NCI-H128 (cell line): ENCODE results near the gene DKK3.
"Not testable (repeated sequence)": the region's sequence is repeated elsewhere in the genome, so short reads cannot be mapped to it uniquely, and the experiment has no call there.

Source experiments
- DNase-seq: peaks from one replicate; lab custom pipeline; 2025; ENCODE audit not compliant: unreplicated experiment; lab: John Stamatoyannopoulos, UW

The DKK3 gene

GRCh38 chr11:12007769-12008737, at the start of gene DKK3:
TSS of gene DKK3 (minus strand) at chr11:12008626. CDS start at chr11:12008582, 44 bp downstream.
- no peak for DNase-seq

- DNase-seq: no peak
These were observed 49.0 kb upstream of the DKK3 start for GRCh38 chr11:12057299-12057980.

GRCh38 chr11:12056119-12056518, 47.7 kb upstream of the DKK3 start:
- DNase-seq: no peak

GRCh38 chr11:12053606-12054361, 45.4 kb upstream of the DKK3 start:
- DNase-seq: no peak

GRCh38 chr11:12052676-12053605, 44.5 kb upstream of the DKK3 start:
- no peak for DNase-seq

- DNase-seq: no peak
These were observed 42.8 kb upstream of the DKK3 start for GRCh38 chr11:12051287-12051662.

GRCh38 chr11:12050470-12051286, 42.3 kb upstream of the DKK3 start:
- DNase-seq: no peak

GRCh38 chr11:12048936-12049790, 40.7 kb upstream of the DKK3 start:
- no peak for DNase-seq

GRCh38 chr11:12046636-12047236, 38.3 kb upstream of the DKK3 start:
- no peak for DNase-seq

- DNase-seq: no peak
These were observed 37.6 kb upstream of the DKK3 start for GRCh38 chr11:12045914-12046635.

- no peak for DNase-seq
These were observed 36.4 kb upstream of the DKK3 start for GRCh38 chr11:12044799-12045198.

GRCh38 chr11:12043959-12044791, 35.7 kb upstream of the DKK3 start:
- DNase-seq: peak; percentile 20

GRCh38 chr11:12043221-12043620, 34.8 kb upstream of the DKK3 start:
- no peak for DNase-seq

GRCh38 chr11:12042215-12042676, 33.8 kb upstream of the DKK3 start:
- DNase-seq: no peak

GRCh38 chr11:12040719-12041118, 32.3 kb upstream of the DKK3 start:
- DNase-seq: not testable (repeated sequence)

GRCh38 chr11:12032968-12033367, 24.5 kb upstream of the DKK3 start:
- no peak for DNase-seq
